Measurements from ENCODE around the gene CYREN. TPM values are rescaled to one million over a fixed set of nuclear protein-coding genes. Genes with fewer than 3 reads are reported as not detected.
"Not testable (repeated sequence)": the region's sequence is repeated elsewhere in the genome, so short reads cannot be mapped to it uniquely, and the experiment has no call there.

The CYREN gene
- polyA plus RNA-seq, 1 donor = 27.8 TPM

- no peak for DNase-seq (ENCODE audit: low read depth)
Observed at GRCh38 chr7:135177028-135177696, 6.7 kb upstream of the CYREN start.

- DNase-seq (ENCODE audit: low read depth) = no peak
Observed at GRCh38 chr7:135175931-135176330, 5.4 kb upstream of the CYREN start.

GRCh38 chr7:135174941-135175340 is 4.4 kb upstream of the CYREN start:
- DNase-seq (ENCODE audit: low read depth) = no peak

GRCh38 chr7:135173916-135174315 is 3.4 kb upstream of the CYREN start:
- DNase-seq (ENCODE audit: low read depth) = not testable (repeated sequence)

GRCh38 chr7:135171581-135172291 is 1.2 kb upstream of the CYREN start:
- DNase-seq (ENCODE audit: low read depth) = not testable (repeated sequence)

GRCh38 chr7:135170998-135171481 is 533 bp upstream of the CYREN start:
- DNase-seq (ENCODE audit: low read depth) = not testable (repeated sequence)

GRCh38 chr7:135169964-135170273 is 588 bp downstream of the CYREN start:
- DNase-seq (ENCODE audit: low read depth) = no peak

- no peak for DNase-seq (ENCODE audit: low read depth)
Observed at GRCh38 chr7:135169141-135169963, 1.2 kb downstream of the CYREN start.

- no peak for DNase-seq (ENCODE audit: low read depth)
Observed at GRCh38 chr7:135168489-135169140, 1.9 kb downstream of the CYREN start.

- DNase-seq (ENCODE audit: low read depth) = no peak
Observed at GRCh38 chr7:135168001-135168400, 2.5 kb downstream of the CYREN start.

- no peak for DNase-seq (ENCODE audit: low read depth)
Observed at GRCh38 chr7:135167365-135167917, 3.1 kb downstream of the CYREN start.

- no peak for DNase-seq (ENCODE audit: low read depth)
Observed at GRCh38 chr7:135166338-135166990, 4.0 kb downstream of the CYREN start.

- DNase-seq (ENCODE audit: low read depth) = no peak
Observed at GRCh38 chr7:135165862-135166261, 4.6 kb downstream of the CYREN start.

- DNase-seq (ENCODE audit: low read depth) = no peak
Observed at GRCh38 chr7:135164357-135165061, 6.0 kb downstream of the CYREN start.

GRCh38 chr7:135162382-135163001 is 8.0 kb downstream of the CYREN start:
- no peak for DNase-seq (ENCODE audit: low read depth)

GRCh38 chr7:135161669-135162068 is 8.8 kb downstream of the CYREN start:
- no peak for DNase-seq (ENCODE audit: low read depth)

- DNase-seq (ENCODE audit: low read depth) = no peak
Observed at GRCh38 chr7:135160858-135161653, 9.5 kb downstream of the CYREN start.

- no peak for DNase-seq (ENCODE audit: low read depth)
Observed at GRCh38 chr7:135160098-135160857, 10.2 kb downstream of the CYREN start.
